Activated CD4-positive, CD25-positive, alpha-beta regulatory T cell (primary cell): Measurements from ENCODE around the gene SMIM29.

ENCODE experiments used
- DNase-seq, 4 experiments: peaks; one replicate each; lab custom pipeline; 2025; lab: John Stamatoyannopoulos, UW

SMIM29 gene

DNA sequence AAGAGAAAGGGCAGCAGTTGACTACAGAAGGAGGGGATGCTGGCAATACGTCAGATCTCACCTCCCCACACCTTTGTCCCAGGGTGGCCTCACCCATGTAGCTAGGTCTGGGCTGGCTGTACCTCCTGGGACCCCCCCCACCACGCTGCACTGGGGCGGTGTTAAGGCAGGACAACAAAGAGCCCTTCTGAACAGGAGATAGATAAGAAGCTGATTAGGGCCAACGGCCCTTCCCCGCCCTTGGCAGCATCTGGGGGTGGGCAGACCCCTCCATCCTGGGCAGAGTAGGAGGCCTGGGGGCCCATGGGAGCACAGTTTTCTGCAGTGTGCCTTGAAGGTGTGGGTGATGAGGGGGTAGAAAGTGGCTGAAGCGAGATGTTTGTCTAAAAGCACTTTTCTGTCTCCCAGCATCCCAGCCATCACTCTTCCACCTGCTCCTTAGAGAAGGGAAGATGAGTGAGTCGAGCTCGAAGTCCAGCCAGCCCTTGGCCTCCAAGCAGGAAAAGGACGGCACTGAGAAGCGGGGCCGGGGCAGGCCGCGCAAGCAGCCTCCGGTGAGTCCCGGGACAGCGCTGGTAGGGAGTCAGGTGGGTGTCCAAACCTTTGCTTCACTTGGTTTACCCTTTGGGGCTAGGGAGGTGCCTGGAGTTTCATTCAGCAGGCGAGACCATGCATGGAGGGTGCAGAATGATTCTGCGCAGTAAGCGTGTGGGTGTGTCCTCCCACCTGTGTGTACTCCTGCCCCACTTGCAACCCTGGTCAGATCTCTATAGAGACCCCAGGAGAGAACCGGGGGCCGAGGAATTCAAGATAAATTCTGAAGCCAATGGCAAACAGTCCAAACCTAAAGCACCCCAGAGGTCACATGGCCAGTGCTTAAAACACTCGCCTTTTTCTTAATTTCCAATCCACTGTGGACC, 8.2 kb downstream of the SMIM29 start:
- DNase-seq: no peak

GRCh38 chr6:34239893-34240292, 8.9 kb downstream of the SMIM29 start:
- no peak for DNase-seq

DNA sequence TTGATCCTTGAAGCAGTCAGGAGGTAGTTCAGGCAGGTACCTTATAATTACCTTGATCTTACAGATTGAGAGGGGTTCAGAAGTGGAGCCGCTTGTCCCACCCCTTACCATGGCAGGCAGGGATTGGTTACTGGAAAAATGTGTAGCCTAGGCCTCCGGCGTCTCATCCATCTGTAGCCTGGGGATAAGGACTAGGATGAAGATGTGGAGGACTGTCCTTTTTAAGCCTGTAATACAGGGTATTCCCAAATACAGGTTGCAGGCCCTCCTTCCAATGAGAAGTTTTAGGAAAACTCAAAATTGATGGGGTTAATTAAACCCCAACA, 9.3 kb downstream of the SMIM29 start:
- DNase-seq: no peak

GRCh38 chr6:34238585-34239499, 10.0 kb downstream of the SMIM29 start:
- DNase-seq: no peak

DNA sequence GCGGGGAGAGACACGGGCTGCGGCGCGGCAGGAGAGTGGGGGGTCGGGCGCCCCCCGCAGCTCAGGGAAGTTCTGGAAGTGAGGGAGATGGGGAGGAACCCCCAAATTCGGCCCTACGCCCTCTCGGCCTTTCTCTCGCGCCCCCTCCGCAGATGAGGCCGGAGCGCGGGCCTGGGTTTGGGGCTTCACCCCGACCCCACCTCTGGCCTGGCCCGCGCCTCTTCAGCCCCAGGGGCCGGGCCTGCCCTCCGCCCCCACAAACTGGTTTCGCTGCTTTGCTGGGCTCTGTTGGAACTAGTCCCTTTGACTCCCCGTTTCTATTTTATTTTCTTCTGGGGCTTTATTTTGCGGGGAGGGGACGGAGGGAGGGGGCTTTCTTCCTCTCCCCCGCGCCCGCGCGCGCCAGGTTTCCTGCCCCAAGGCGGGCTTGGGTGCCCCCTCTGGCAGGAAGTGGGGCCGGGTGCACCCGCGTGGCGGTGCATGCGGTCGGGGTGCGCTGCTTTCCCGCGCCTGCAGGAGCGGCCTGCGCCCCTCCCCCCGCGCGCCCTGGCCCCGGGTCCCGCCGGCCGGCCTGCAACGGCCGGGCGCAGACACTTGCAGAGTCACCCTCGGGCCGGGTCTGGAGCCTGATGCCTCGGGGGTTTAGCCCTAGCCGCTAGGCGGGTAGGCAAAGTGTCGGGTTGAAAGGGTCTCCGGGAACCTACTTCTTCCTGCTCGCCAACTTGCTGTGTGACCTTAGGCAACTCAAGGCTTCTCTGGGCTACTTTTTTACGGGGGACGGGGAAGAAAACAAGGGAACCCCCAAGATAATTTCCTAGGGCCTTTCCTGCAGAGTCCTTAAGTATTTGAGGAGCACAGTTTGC, 10.9 kb downstream of the SMIM29 start:
- DNase-seq: peak; percentile 34 to 70 (median 58)

DNA sequence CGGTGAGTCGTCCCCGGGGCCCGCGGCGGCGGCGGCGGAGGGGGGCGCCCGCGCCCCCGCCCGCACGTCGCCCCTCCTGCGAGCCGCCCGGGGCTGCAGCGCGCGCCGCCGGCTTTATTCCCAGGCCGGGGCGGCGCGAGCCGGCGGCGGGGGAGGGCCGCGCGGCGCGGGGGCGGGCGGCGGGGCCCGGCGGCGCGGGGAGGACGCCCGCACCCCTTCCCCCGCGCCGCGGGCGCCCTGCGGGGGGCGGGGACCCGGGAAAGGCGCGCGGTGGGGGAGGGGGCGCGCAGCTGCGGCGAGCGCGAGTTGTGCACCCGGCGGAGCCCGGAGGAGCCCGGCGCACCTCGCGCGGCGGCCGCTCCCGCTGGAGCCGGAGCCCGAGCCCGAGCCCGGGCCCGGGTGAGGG, 11.5 kb downstream of the SMIM29 start:
- no peak for DNase-seq

- peak; percentile 76 to 85 (median 81) for DNase-seq
Observed at GRCh38 chr6:34236443-34237315, 12.1 kb downstream of the SMIM29 start, which contains the start of gene HMGA1. Gene HMGA1, plus strand, starts transcription at chr6:34236873. Its CDS starts 3,908 bp downstream, at chr6:34240781.

- peak in 2 of 4 experiments; percentile 40 to 45 for DNase-seq
Observed at GRCh38 chr6:34236131-34236442, 12.7 kb downstream of the SMIM29 start.

- DNase-seq: peak in 2 of 4 experiments; percentile 45 to 46
Observed at GRCh38 chr6:34235307-34236130, 13.3 kb downstream of the SMIM29 start.

- peak in 1 of 4 experiments; percentile 17 for DNase-seq
Observed at GRCh38 chr6:34234667-34235306, 14.0 kb downstream of the SMIM29 start.

- DNase-seq: no peak
Observed at GRCh38 chr6:34233867-34234266, 14.9 kb downstream of the SMIM29 start.

GRCh38 chr6:34232901-34233300, 15.9 kb downstream of the SMIM29 start:
- no peak for DNase-seq

GRCh38 chr6:34231566-34232336, 17.1 kb downstream of the SMIM29 start:
- no peak for DNase-seq

- DNase-seq: no peak
Observed at GRCh38 chr6:34230653-34231371, 18.0 kb downstream of the SMIM29 start.

DNA sequence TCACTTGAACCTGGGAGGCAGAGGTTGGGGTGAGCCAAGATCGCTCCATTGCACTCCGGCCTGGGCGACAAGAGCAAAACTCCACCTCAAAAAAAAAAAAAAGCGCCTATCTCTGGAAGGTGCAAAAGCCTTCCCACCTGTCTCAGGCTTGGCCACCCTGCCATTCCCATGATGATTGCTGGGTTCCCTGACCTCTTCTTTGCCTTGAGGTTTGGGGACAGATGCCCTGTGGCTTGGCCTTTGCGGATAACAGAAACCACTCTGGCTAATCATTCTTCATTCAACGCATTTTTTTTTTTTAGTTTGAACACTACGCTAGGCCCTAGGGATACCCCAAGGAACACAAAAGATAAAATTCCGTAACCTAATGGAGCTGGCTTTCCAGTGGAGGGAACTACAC, 18.9 kb downstream of the SMIM29 start:
- no peak for DNase-seq

- no peak for DNase-seq
Observed at GRCh38 chr6:34227761-34228421, 20.9 kb downstream of the SMIM29 start.
